ENCODE data around the gene MANSC1. TPM values are rescaled to one million over a fixed set of nuclear protein-coding genes. Genes with fewer than 3 reads are reported as not detected.

Gene MANSC1
- 10 to 100 TPM; 13.0 to 19.0 (median 14.2) TPM for total RNA-seq
- 8.1 TPM for polyA plus RNA-seq
- long read RNA-seq, donor 1, full-length matches to known transcripts = 12 of 14 reads
- long read RNA-seq, donor 1, partial matches to known transcripts = 2 of 14 reads
- long read RNA-seq, donor 1, other reads (novel, unspliced or antisense) = 0 of 14 reads
- long read RNA-seq, donor 2, full-length matches to known transcripts = 6 of 6 reads
- long read RNA-seq, donor 2, partial matches to known transcripts = 0 of 6 reads
- long read RNA-seq, donor 2, other reads (novel, unspliced or antisense) = 0 of 6 reads
- long read RNA-seq, donor 3, full-length matches to known transcripts = 17 of 25 reads
- long read RNA-seq, donor 3, partial matches to known transcripts = 7 of 25 reads
- long read RNA-seq, donor 3, other reads (novel, unspliced or antisense) = 1 of 25 reads
- long read RNA-seq, donor 4, full-length matches to known transcripts = 3 of 3 reads
- long read RNA-seq, donor 4, partial matches to known transcripts = 0 of 3 reads
- long read RNA-seq, donor 4, other reads (novel, unspliced or antisense) = 0 of 3 reads

DNA sequence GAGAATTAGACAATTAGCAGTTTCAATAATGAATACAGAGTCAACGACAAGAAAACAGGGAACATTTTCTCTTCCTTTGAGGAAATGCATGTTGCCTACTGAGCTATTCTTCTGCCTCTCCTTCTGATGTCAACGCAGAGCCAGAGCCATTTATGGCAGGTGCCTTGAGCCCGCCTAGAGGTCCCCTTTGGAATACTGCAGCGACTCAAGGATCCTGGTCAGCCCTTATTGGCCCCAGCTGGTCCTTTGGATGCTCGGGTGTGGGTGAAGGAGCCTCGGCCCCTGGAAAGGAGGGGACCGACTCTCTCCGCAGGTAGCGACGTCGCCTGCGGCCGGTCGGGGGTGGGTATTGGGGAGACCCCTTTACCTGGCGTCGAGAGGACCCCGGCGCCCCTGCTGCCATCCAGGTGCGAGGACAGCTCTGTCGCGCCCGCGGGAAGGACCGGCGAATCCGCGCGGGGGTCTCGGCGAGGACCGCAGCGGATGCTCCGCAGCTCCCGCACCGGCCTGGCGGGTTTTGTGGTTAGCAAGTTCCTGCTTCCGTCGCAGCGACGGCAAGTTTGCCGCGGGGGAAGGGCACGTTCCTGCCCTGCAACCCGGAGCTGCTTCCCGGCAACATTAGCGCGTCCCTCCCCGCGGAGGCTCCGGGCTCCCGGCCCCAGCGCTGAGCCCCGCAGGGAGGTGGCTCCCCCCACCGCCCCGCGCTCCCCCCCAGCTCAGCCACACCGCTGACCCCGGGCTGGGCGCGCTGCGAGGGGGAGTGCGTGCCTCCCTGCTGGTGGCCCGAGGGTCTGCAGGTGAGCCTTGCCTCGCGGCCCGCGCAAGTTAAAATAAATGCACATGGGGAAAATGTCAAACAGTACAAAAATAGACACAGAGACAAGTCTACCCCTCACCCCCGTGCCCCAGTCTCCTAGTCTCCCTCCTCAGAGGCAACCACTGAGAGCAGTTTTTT, at the start of gene MANSC1:
TSS of gene MANSC1 (minus strand) at position 532 of the 955 bp plus-strand sequence. CDS start 6,928 bp downstream, outside the sequence.
- peak within 1 kb of the TSS; percentile 62 for H3K4me3 ChIP-seq (ENCODE audit: low read length)
- H3K27ac ChIP-seq (ENCODE audit: low read length) = peak within 1 kb of the TSS; percentile 10
- H3K9me3 ChIP-seq (ENCODE audit: control insufficient read depth, low read length) = no peaks in the 10 kb centered on the region
- ATAC-seq = peak; percentile 94
- under 1% methylated on average over 68 of the region's 68 CpGs for WGBS
- no peaks in the 10 kb centered on the region for H3K27me3 ChIP-seq (ENCODE audit: control insufficient read depth, insufficient read depth)
- DNase-seq = peak; percentile 70 to 88 (median 84)
- no peaks in the 10 kb centered on the region for H3K4me1 ChIP-seq (ENCODE audit: control insufficient read depth, insufficient read depth, low read length)
- intact Hi-C loops (cut with DNase I) = no loop called here

DNA sequence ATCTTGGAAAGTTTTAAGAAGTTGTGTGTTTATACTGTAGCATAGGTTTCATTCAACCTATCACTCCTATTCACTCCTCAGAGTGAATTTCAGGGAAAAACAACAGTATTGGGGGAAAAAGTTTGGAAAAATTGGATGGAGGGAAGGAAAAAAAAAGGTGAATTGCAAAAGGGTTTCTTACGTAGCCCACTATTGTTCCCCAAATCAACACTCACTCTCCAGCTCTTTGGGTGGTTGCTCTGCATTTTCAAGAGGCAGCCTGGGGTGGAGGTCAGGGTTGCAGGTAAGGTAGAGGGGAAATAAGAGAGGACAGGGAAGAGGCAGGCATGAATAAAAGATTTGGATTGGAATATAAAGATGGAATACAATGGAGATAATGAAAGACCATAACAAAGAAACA, 49.1 kb upstream of the MANSC1 start:
- DNase-seq = no peak
- intact Hi-C loops (cut with DNase I) = loop anchor here in 2 of 4 donors (10.0 kb wide), 2 partner anchors 46 to 166 kb away; partner anchors contain the start of gene DUSP16 (in 1 of the 2)
- 94% methylated on average over 1 of the region's 1 CpG for WGBS

DNA sequence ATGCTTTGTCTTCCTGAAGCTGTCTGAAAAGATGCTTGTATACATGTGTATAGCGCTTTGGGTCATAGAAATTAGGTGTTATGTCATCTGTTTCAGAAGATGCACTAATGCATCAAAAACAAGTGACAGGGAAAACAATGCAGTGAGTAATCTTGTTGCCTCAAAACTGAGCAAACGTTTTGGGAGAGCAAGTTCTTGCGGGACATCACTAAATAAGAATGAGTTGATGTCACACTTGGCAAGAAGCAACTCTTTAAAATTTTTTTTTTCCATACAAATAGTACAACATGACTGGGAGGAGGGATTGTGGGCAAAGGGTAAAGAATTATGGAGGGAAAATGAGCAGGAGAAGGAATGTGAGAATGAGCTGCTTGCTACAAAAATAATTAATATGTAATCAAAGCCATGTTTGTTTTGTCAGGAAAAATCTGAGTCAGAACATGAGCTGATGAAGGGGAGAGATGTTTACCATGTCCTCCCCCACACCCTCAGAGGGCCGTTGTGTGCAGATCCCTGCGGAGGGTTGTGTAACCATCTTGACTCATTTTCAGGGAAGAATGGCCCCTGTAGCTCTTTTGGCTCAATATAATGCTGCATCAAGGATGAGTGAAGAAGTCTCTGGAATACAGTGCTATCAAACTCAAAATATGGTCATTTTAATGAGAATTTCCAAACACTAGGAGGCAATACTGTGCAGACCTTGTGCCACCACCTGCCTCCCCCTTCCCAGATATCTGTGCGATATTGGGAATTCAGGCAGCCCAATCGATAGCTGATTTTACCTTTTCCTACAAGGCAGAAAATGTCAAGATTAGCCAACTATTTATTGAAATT, 48.2 kb upstream of the MANSC1 start:
- ATAC-seq (peak; percentile 94 to 96), DNase-seq (peak; percentile 66 to 79 (median 75))
- no peaks in the 10 kb centered on the region for H3K9me3 ChIP-seq (ENCODE audit: control insufficient read depth, low read length)
- no peak overlapping the region for H3K4me3 ChIP-seq (ENCODE audit: low read length)
- 49% methylated on average over 7 of the region's 7 CpGs for WGBS
- no peaks in the 10 kb centered on the region for H3K4me1 ChIP-seq (ENCODE audit: control insufficient read depth, insufficient read depth, low read length)
- H3K27me3 ChIP-seq (ENCODE audit: control insufficient read depth, insufficient read depth) = no peaks in the 10 kb centered on the region
- intact Hi-C loops (cut with DNase I) = loop anchor here in 2 of 4 donors (10.0 kb wide), 2 partner anchors 47 to 167 kb away; partner anchors contain the start of gene DUSP16 (in 1 of the 2)
- H3K27ac ChIP-seq (ENCODE audit: low read length) = peak overlapping the region; percentile 20

More for the DNA sequence above, 49.1 kb upstream of the MANSC1 start:
- Histone ChIP-seq H3K27ac (ENCODE audit: low read length) (no peak overlapping the region), H3K27me3 (ENCODE audit: control insufficient read depth, insufficient read depth) (no peaks in the 10 kb centered on the region), H3K4me3 (ENCODE audit: low read length) (no peak overlapping the region), H3K4me1 (ENCODE audit: control insufficient read depth, insufficient read depth, low read length) (no peaks in the 10 kb centered on the region), H3K9me3 (ENCODE audit: control insufficient read depth, low read length) (no peaks in the 10 kb centered on the region)
- no peak for ATAC-seq

DNA sequence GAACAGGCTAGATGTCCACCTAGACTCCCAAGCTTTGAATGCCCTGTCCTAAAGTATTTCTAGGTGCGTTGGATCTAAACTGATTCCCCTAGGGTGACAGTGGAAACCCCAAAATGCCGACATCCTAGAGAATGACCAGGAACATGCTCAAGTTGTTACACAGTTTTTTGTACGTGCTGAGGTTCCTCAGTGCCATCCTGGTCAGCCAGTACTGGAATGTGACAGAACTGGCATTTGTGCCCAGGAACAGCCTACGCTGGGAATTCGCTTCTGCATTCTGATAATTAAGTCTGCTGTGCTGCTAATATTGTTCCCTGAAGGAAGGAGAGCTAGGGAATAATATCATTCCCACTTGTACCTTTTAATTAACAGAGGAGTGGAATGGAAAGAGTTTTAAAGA, 47.1 kb upstream of the MANSC1 start:
- Histone ChIP-seq H3K4me3 (ENCODE audit: low read length) (no peak overlapping the region), H3K27me3 (ENCODE audit: control insufficient read depth, insufficient read depth) (no peaks in the 10 kb centered on the region), H3K9me3 (ENCODE audit: control insufficient read depth, low read length) (no peaks in the 10 kb centered on the region), H3K4me1 (ENCODE audit: control insufficient read depth, insufficient read depth, low read length) (peaks cover 2% of the 10 kb centered on the region), H3K27ac (ENCODE audit: low read length) (no peak overlapping the region)
- DNase-seq (no peak), ATAC-seq (no peak)
- 73% methylated on average over 5 of the region's 5 CpGs for WGBS
- intact Hi-C loops (cut with DNase I) = loop anchor here in 2 of 4 donors (10.0 kb wide), 2 partner anchors 48 to 168 kb away; partner anchors contain the start of gene DUSP16 (in 1 of the 2)

DNA sequence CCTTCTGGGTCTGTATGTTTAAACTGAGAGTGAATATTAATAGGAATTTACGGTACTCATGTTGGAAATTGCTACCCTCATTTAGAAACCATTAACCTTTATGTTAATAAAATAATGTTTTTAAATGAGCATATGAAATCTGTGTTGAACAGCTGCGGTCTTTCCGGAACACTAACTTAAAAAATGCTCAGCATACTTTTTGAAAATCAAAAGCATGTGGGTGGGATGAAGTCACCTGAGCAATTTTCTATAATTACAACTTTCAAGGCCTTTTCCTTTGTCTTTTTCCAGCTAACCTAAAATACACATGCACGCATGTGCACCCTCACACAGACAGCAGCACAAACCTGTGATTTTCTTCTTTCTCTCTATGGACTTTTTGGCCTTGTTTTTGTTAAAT, 46.7 kb upstream of the MANSC1 start:
- Histone ChIP-seq H3K9me3 (ENCODE audit: control insufficient read depth, low read length) (no peaks in the 10 kb centered on the region), H3K27ac (ENCODE audit: low read length) (no peak overlapping the region), H3K4me3 (ENCODE audit: low read length) (no peak overlapping the region), H3K4me1 (ENCODE audit: control insufficient read depth, insufficient read depth, low read length) (peaks cover 2% of the 10 kb centered on the region), H3K27me3 (ENCODE audit: control insufficient read depth, insufficient read depth) (no peaks in the 10 kb centered on the region)
- DNase-seq = no peak
- intact Hi-C loops (cut with DNase I) = loop anchor here in 2 of 4 donors (10.0 kb wide), 2 partner anchors 48 to 168 kb away; partner anchors contain the start of gene DUSP16 (in 1 of the 2)
- no peak for ATAC-seq
- 93% methylated on average over 4 of the region's 4 CpGs for WGBS

DNA sequence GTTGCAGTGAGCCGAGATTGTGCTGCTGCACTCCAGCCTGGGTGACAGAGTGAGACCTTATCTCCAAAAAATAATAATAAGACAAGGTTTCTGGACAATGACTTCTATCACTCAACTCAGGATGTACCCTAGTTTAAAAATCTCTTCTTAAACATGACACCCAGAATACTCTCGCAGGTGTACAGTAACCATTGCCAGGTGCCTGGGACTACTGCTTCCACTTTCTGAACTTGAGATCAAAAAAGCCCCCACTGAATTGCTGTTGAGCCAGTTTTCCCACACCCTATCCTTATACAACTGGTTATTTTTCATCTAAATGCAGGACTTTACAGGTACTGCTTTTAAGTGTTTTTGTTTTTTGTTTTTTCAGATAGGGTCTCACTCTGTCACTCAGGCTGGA, 43.1 kb upstream of the MANSC1 start:
- H3K9me3 ChIP-seq (ENCODE audit: control insufficient read depth, low read length) = no peaks in the 10 kb centered on the region
- H3K27me3 ChIP-seq (ENCODE audit: control insufficient read depth, insufficient read depth) = no peaks in the 10 kb centered on the region
- H3K27ac ChIP-seq (ENCODE audit: low read length) = no peak overlapping the region
- no peak for DNase-seq
- intact Hi-C loops (cut with DNase I) = loop anchor here in 2 of 4 donors (10.0 kb wide), 2 partner anchors 52 to 172 kb away; partner anchors contain the start of gene DUSP16 (in 1 of the 2)
- no peak for ATAC-seq
- 85% methylated on average over 2 of the region's 2 CpGs for WGBS
- no peak overlapping the region for H3K4me3 ChIP-seq (ENCODE audit: low read length)
- peaks cover 2% of the 10 kb centered on the region for H3K4me1 ChIP-seq (ENCODE audit: control insufficient read depth, insufficient read depth, low read length)

DNA sequence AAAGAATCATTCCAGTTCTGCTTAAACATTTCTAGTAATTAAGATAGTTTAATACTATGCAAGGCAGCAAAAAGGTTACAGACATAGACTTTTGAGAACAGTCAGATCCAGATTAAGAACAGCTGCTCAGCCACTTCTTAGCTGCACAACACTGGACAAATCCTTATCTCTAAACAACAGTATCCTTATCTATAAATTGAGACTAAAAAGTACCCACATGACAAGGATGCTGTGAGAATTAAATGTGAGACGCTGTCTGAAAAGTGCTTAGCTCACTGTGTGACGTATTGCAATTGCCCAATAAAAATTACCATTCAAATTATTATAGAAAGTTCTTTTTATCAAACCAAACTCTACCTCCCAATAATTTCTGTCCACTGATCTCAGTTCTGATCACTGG, 42.4 kb upstream of the MANSC1 start:
- H3K4me3 ChIP-seq (ENCODE audit: low read length) = no peak overlapping the region
- no peak for DNase-seq
- ATAC-seq = peak; percentile 36 to 46
- H3K9me3 ChIP-seq (ENCODE audit: control insufficient read depth, low read length) = no peaks in the 10 kb centered on the region
- WGBS = 41% methylated on average over 2 of the region's 2 CpGs
- intact Hi-C loops (cut with DNase I) = loop anchor here in 2 of 4 donors (10.0 kb wide), 2 partner anchors 52 to 172 kb away; partner anchors contain the start of gene DUSP16 (in 1 of the 2)
- H3K27ac ChIP-seq (ENCODE audit: low read length) = no peak overlapping the region
- peaks cover 2% of the 10 kb centered on the region for H3K4me1 ChIP-seq (ENCODE audit: control insufficient read depth, insufficient read depth, low read length)
- H3K27me3 ChIP-seq (ENCODE audit: control insufficient read depth, insufficient read depth) = no peaks in the 10 kb centered on the region

DNA sequence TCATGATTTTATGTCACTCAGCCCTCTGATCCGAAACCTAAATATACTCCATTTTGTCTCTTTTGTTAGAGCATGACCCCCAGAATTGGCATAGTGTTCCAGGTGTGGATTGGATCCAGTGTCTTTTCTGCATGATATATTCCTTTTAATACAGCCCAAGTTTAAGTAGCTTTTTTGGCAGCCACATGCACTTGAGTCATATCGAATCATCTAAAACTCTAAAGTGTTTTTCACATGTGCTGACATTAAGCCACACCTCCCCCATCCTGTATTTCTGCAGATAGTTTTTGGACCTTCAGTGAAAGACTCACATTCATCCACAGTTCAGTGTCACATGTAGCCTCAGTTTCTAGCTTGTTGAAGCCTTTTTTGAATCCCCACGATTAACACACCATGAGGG, 37.5 kb upstream of the MANSC1 start:
- Histone ChIP-seq H3K9me3 (ENCODE audit: control insufficient read depth, low read length) (no peaks in the 10 kb centered on the region), H3K27ac (ENCODE audit: low read length) (no peak overlapping the region), H3K4me1 (ENCODE audit: control insufficient read depth, insufficient read depth, low read length) (no peaks in the 10 kb centered on the region), H3K27me3 (ENCODE audit: control insufficient read depth, insufficient read depth) (no peaks in the 10 kb centered on the region), H3K4me3 (ENCODE audit: low read length) (no peak overlapping the region)
- DNase-seq = no peak
- WGBS = 58% methylated on average over 3 of the region's 3 CpGs
- intact Hi-C loops (cut with DNase I) = no loop called here
- no peak for ATAC-seq

DNA sequence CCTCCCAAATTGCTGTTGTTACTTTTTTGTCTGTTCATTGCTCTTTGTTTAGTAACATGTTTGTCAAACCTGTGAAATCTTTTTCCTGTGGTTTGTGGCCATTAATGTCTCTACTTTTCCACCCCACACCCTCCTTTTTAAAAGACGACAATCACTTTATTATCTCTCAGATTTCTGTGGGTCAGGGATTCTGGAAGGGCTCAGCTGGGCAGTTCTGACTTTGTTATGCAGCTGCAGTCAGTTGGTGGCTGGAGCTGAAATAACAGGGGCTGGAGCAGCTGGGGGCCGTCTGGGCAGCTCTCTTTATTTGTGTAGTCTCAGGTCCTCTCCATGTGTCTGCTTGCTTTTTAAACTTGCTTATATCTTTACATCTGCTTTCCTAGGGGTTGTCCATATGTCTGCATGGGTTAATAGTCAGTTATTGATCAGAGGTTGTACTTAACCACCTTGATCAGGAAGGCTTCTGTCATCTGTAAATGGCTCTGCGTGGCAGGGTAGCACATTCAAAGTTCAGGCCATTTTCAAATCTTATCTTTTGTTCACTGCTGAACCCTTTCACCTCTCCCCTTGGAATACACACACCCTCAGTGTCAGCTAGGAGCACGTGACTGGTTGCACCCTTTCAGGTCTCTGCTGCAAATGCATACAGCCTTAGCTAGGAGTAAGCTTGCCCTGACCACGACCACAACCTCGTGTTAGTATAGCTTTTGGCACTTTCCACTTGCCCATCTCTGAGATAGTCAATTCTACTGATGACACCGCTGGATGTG, 34.7 kb upstream of the MANSC1 start:
- intact Hi-C loops (cut with DNase I) = no loop called here
- 64% methylated on average over 7 of the region's 7 CpGs for WGBS
- H3K4me3 ChIP-seq (ENCODE audit: low read length) = no peak overlapping the region
- H3K9me3 ChIP-seq (ENCODE audit: control insufficient read depth, low read length) = no peaks in the 10 kb centered on the region
- ATAC-seq (no peak), DNase-seq (no peak)
- H3K27ac ChIP-seq (ENCODE audit: low read length) = no peak overlapping the region
- H3K27me3 ChIP-seq (ENCODE audit: control insufficient read depth, insufficient read depth) = no peaks in the 10 kb centered on the region
- no peaks in the 10 kb centered on the region for H3K4me1 ChIP-seq (ENCODE audit: control insufficient read depth, insufficient read depth, low read length)

All from right cardiac atrium (tissue), 5 donors.